RWPE1 (cell line): ENCODE results near the gene ZNF865.

ENCODE experiments used
- CTCF ChIA-PET: fragments of 350-600 bp; sonication (Branson Sonifier 250); formaldehyde crosslinking; extraction: SDS; loops from one replicate; lab custom pipeline; 2021; lab: Yijun Ruan, JAX
- POLR2A ChIA-PET: fragments of 400-600 bp; formaldehyde crosslinking; extraction: SDS; loops from one replicate; lab custom pipeline; 2020; ENCODE audit warnings: antibody characterized with exemption; ENCODE audit not compliant: low non-redundant PET; lab: Yijun Ruan, JAX
- DNase-seq: peaks from one replicate; pipeline ENCODE4 v3.0.0; 2012; ENCODE audit warnings: low spot score
- H3K27ac ChIP-seq: fragments of 450-650 bp; 2 replicates; pipeline ENCODE4 v1.5.1; 2017
- CTCF ChIP-seq: fragments of 450-650 bp; conservative IDR thresholded peaks from 2 replicates; pipeline ENCODE4 v1.5.1; 2017; ENCODE audit warnings: low read depth, mild to moderate bottlenecking

ZNF865 gene

DNA sequence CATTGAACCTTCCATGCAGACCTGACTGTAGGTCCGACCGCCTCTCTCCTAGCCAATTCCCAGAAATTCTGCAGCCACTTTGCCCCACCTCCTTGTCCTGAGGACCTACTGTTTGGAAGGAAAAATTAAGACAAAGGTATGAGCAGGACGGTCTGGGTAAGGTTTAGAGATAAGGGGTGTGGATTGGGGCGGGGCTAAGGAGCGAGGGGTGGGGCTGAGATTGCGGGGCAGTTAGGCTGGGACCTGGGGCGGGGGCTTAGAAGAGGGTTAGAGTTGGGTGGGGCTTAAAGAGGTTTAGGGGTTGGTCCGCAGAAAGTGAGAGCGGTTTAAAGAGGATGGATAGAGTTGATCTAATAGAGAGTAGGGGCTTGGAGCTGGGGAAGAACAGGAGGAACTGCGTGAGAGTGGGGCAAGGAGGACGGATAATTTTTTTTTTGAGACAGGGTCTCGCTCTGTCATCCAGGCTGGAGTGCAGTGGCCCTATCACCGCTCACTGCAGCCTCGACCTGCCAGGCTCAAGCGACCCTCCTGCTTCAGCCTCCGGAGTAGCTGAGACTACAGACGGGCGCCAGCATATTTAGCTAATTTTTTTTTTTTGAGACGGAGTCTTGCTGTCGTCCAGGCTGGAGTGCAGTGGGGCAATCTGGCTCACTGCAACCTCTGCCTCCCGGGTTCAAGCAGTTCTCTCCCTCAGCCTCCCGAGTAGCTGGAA is 1.7 kb upstream of the ZNF865 start:
- no peak for DNase-seq
- no peak for TF ChIP-seq CTCF
- POLR2A ChIA-PET: no interaction called here
- CTCF ChIA-PET: interaction anchor here (1.0 kb wide), 1 partner anchor 100 kb away, joined by 5 read pairs; no protein-coding TSS in a partner anchor
- H3K27ac ChIP-seq: peak overlapping the region; percentile 98

DNA sequence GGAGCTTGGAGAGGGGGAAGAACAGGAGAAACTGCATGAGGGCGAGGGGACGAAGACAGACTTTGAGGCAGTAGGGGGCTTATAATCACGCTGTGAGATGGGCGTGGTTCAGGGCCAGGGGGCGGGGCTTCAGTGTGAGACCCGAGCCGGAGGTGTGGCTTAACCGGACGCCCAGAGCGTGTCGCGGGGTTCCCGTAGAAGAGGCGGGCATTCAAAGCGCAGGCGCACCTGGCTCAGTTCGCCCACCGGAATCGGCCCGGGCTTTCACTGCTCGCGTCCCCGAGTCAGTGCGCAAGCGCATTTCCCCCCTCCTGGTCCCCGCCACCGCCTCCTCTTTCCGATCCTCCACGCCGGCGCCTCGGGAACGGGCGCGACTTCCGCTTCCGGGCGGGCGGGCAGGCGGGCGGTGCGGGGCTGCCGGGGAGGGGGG is 225 bp upstream of the ZNF865 start:
- CTCF ChIA-PET: interaction anchor here (0.6 to 1.5 kb wide), 4 partner anchors 22 to 85 kb away, joined by 3 to 4 read pairs (median 4); no protein-coding TSS in a partner anchor
- POLR2A ChIA-PET: interaction anchor here (0.5 to 1.0 kb wide), 3 partner anchors 20 to 307 kb away, joined by 3 to 4 read pairs (median 3); partner anchors contain the start of gene ZNF784
- peak overlapping the region; percentile 98 for H3K27ac ChIP-seq
- peak; percentile 93 for DNase-seq
- TF ChIP-seq CTCF: no peak

DNA sequence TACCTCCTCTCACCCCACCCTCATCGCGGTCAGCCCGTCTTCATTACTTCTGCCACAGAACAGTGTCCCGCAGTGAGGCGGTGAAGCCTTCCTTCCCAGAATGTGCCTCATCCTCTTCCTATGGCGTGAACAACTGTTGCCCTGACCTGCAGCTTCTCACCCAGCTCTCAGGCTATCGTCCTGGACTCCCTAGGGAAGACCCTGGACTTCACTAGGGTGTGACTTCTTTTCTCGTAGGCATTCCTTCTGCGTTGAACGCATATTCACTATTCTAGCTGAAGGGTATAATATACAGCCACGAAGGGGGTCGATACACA is 982 bp downstream of the ZNF865 start:
- POLR2A ChIA-PET: interaction anchor here (0.6 kb wide), 1 partner anchor 33 kb away, joined by 10 read pairs; no protein-coding TSS in a partner anchor
- H3K27ac ChIP-seq: peak overlapping the region; percentile 98
- TF ChIP-seq CTCF: no peak
- no peak for DNase-seq
- CTCF ChIA-PET: interaction anchor here (0.5 to 1.5 kb wide), 16 partner anchors 11 to 1252 kb away, joined by 3 to 5 read pairs (median 3); partner anchors contain the start of gene ZNF784

DNA sequence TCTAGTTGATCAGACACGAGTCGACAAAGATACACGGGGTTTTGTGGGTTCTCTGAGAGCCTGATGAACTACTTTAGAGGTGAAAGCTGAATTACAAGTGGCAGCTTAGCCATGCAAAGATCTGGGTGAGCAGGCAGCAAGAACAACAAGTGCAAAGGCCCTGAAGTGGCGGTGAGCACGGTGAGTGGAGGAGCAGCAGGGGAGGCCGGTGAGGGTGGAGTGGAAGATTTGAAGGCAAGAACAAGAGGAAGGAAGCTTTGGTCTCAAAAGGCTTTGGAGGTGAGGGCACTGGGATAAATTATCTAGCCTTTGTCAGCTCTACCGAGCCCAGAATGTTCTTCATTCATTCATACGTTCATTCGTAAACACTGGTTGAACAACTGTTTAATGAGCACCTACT is 1.4 kb downstream of the ZNF865 start:
- no peak for TF ChIP-seq CTCF
- DNase-seq: no peak
- ChIA-PET CTCF (interaction anchor here (0.6 to 1.5 kb wide), 15 partner anchors 10 to 1252 kb away, joined by 3 to 5 read pairs (median 3); no protein-coding TSS in a partner anchor), POLR2A (interaction anchor here (0.6 kb wide), 1 partner anchor 32 kb away, joined by 10 read pairs; no protein-coding TSS in a partner anchor)
- peak overlapping the region; percentile 98 for H3K27ac ChIP-seq

GRCh38 chr19:55609326-55609725 is 3.9 kb downstream of the ZNF865 start:
- POLR2A ChIA-PET: no interaction called here
- H3K27ac ChIP-seq: no peak overlapping the region
- CTCF ChIA-PET: no interaction called here
- TF ChIP-seq CTCF: no peak
- DNase-seq: no peak

GRCh38 chr19:55611300-55611982 is 6.0 kb downstream of the ZNF865 start:
- CTCF ChIA-PET: interaction anchor here (0.9 kb wide), 1 partner anchor 20 kb away, joined by 3 read pairs; no protein-coding TSS in a partner anchor
- TF ChIP-seq CTCF: no peak
- DNase-seq: no peak
- POLR2A ChIA-PET: no interaction called here
- H3K27ac ChIP-seq: peak overlapping the region; percentile 1; the same call in 1 of the 2 replicates
